C4-2B (cell line): ENCODE results near the gene SGCA.

Experiments used
- CTCF ChIP-seq: fragments of 450-650 bp; conservative IDR thresholded peaks from 2 replicates; pipeline ENCODE4 v1.5.1; 2017; ENCODE audit warnings: mild to moderate bottlenecking
- ZFX ChIP-seq: fragments of 450-650 bp; IDR thresholded peaks from 2 replicates; pipeline ENCODE4 v1.6.1; 2017

- no peak for TF ChIP-seq CTCF
- no peak for TF ChIP-seq ZFX
These were observed 33.5 kb downstream of the SGCA start for GRCh38 chr17:50199211-50199802.
